ACC112 (cell line): Measurements from ENCODE around the gene AOPEP.

Experiments used
- H2AFZ ChIP-seq: fragments of 200-600 bp; sonication (generic); one replicate; pipeline ENCODE4 v1.6.0; 2017; ENCODE audit warnings: antibody characterized with exemption, low read length; ENCODE audit not compliant: unreplicated experiment
- H3K27ac ChIP-seq: fragments of 200-600 bp; sonication (generic); 2 replicates; pipeline ENCODE4 v1.5.1; 2014; ENCODE audit warnings: low read depth, mild to moderate bottlenecking, antibody characterized with exemption, low read length, moderate library complexity
- H3K27me3 ChIP-seq: fragments of 200-600 bp; sonication (generic); 2 replicates; pipeline ENCODE4 v1.6.1; 2014; ENCODE audit warnings: mild to moderate bottlenecking, antibody characterized with exemption, low read length, moderate library complexity, mixed read lengths; ENCODE audit not compliant: insufficient read depth
- H3K36me3 ChIP-seq: fragments of 200-600 bp; sonication (generic); 2 replicates; pipeline ENCODE4 v1.6.1; 2016; ENCODE audit warnings: mild to moderate bottlenecking, antibody characterized with exemption, low read length, moderate library complexity, mixed read lengths; ENCODE audit not compliant: insufficient read depth
- H3K4me1 ChIP-seq: fragments of 200-600 bp; sonication (generic); one replicate; pipeline ENCODE4 v1.6.1; 2016; ENCODE audit warnings: low read length, mixed read lengths; ENCODE audit not compliant: insufficient read depth, unreplicated experiment, control insufficient read depth
- H3K4me3 ChIP-seq: fragments of 200-600 bp; sonication (generic); 2 replicates; pipeline ENCODE4 v1.5.1; 2014; ENCODE audit warnings: mild to moderate bottlenecking, low read depth, low read length
- H3K79me2 ChIP-seq: fragments of 200-600 bp; sonication (generic); one replicate; pipeline ENCODE4 v1.6.0; 2016; ENCODE audit warnings: low read length; ENCODE audit not compliant: control insufficient read depth, unreplicated experiment, insufficient read depth

The AOPEP gene

DNA sequence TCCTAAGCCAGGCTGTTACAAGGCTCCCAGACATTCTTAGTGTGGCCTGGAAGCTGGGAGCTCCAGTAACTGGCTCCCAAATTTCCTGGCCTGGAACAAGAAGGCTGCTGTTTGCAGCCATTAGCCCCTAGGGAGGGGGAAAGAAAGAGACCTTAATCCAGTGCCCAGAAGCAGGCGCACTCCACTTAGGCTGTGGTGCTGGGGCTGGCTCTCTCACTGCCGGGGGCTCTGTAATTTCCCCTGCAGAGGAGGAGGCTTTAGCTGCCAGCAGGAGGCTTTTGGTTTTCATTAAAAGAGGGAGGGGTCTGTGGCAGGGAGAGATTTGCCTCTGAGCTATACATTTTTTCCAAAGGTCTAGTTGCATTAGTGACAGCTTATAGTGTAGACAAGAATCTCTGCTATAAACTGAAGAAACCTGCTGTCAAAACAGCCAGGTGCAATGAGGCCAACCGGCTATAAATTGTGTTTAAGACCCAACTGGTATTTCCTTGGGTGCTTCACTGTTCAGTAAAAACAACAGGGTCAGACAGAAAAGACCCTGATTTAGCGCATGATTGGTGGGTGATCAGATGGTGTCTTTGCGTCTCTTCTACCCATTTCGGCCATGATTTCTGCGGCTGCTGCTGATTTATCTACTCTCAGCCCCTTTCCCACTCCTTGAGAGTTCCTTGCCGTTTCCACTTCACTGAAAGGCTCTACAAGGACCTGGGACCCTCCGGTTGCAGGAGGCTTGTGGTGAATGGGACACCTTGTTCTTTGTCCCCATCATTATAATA, 254.6 kb downstream of the AOPEP start:
- H3K36me3 ChIP-seq, result peaks cover 2% of the 10 kb centered on the region; the same call in 1 of the 2 replicates
- no peaks in the 10 kb centered on the region for H3K79me2 ChIP-seq
- no peaks in the 10 kb centered on the region for H3K4me1 ChIP-seq
- H3K27me3 ChIP-seq, result no peaks in the 10 kb centered on the region
- H3K4me3 ChIP-seq, result no peak overlapping the region
- H3K27ac ChIP-seq, result no peak overlapping the region
- no peak overlapping the region for H2AFZ ChIP-seq

DNA sequence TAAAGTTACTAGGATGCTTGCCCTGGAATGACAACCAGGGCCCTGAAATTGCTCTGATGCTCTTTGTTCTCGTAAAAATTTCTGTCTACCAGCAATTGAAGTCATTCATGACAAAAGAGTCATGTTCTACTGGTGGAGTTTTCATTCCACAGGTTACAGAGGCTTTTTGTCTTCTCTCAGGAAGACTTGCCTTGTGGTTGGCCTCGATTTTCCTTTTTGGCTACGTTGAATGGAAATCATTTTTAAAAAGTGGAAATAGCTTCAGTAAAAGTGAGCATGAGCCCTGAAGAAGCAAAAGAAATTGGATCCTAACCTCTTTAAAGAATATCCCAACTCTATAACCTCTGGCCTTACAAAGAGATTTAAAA, 255.2 kb downstream of the AOPEP start:
- H3K27ac ChIP-seq, result no peak overlapping the region

DNA sequence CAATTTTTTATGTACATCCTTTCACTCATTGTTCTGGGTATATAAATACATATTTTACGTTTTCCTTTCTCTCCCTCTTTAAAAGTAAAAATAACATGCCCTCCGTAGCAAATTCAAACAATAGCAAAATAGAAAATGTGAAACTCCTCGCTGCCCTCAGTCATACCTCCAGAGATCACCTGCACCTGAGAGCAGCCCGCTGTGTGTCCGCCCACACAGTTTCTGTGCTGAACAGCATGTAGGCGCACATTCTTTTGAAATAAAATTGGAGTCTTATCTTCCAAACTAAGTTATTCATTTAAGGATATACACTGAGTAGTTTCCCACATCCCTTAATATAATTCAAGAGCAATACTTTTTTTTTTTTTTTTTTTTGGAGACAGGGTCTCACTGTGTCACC, 255.7 kb downstream of the AOPEP start:
- H3K4me3 ChIP-seq, result no peak overlapping the region
- no peak overlapping the region for H2AFZ ChIP-seq
- H3K27me3 ChIP-seq, result no peaks in the 10 kb centered on the region
- no peaks in the 10 kb centered on the region for H3K79me2 ChIP-seq
- H3K27ac ChIP-seq, result no peak overlapping the region
- peaks cover 2% of the 10 kb centered on the region; the same call in 1 of the 2 replicates for H3K36me3 ChIP-seq
- no peaks in the 10 kb centered on the region for H3K4me1 ChIP-seq

More for the DNA sequence above, 255.2 kb downstream of the AOPEP start:
- H2AFZ ChIP-seq, result no peak overlapping the region
- no peaks in the 10 kb centered on the region for H3K27me3 ChIP-seq
- H3K4me1 ChIP-seq, result no peaks in the 10 kb centered on the region
- no peaks in the 10 kb centered on the region for H3K79me2 ChIP-seq
- H3K4me3 ChIP-seq, result no peak overlapping the region
- peaks cover 2% of the 10 kb centered on the region; the same call in 1 of the 2 replicates for H3K36me3 ChIP-seq

DNA sequence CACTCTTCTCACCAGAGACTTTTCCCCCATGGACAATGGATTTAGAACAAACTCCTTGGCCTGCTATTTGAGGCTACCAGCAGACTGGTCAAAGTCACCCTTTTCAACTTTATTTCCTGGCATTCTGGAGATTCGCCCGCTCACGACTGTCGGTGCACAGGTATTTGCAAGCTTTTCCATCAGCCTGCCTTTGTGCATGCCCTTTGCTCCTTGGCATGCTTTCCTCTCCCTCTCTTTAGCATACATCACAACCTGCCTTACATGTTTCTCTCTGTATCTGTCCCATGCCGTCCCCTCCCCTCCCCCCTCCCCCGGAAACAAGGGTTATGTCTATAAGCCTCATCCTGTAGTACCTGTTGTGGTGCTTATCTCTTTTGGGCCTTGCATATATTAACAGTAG, 257.1 kb downstream of the AOPEP start:
- H3K79me2 ChIP-seq, result no peaks in the 10 kb centered on the region
- no peak overlapping the region for H3K27ac ChIP-seq
- peaks cover 2% of the 10 kb centered on the region; the same call in 1 of the 2 replicates for H3K36me3 ChIP-seq
- no peak overlapping the region for H2AFZ ChIP-seq
- H3K27me3 ChIP-seq, result no peaks in the 10 kb centered on the region
- H3K4me1 ChIP-seq, result no peaks in the 10 kb centered on the region
- H3K4me3 ChIP-seq, result no peak overlapping the region

DNA sequence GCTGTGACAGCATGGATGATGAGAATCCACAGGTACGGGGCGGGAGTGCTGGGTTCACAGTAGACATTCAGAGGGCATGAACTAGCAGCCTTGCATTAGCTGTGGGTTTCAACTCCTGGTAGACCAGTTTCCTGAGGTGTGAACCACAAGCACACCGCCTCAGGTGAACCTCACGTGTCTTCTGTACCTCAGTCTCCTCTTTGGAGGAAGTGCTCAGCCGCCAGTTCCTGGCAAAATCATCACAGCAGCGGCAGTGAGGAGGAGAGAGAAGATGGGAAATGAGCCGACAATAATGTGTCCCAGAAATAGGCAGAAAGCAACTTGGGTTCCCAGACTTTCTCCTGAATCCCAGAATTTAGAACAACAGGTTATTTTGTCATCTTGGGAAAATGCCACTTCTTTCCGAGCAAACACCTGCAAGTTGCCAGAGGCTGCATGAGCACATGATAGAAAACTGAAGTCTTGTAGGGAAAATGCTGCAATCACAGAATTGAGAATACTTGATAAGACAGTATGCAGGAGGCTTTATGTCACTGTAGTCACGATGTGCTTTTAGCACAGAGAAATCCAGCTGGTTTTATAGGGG, 258.5 kb downstream of the AOPEP start:
- Histone ChIP-seq H3K36me3 (no peaks in the 10 kb centered on the region), H3K4me1 (no peaks in the 10 kb centered on the region), H3K79me2 (no peaks in the 10 kb centered on the region), H3K27me3 (no peaks in the 10 kb centered on the region), H3K27ac (no peak overlapping the region), H2AFZ (no peak overlapping the region), H3K4me3 (no peak overlapping the region)

- Histone ChIP-seq H2AFZ (no peak overlapping the region), H3K79me2 (no peaks in the 10 kb centered on the region), H3K36me3 (no peaks in the 10 kb centered on the region), H3K4me1 (no peaks in the 10 kb centered on the region), H3K27ac (no peak overlapping the region), H3K27me3 (no peaks in the 10 kb centered on the region), H3K4me3 (no peak overlapping the region)
Observed at GRCh38 chr9:94985649-94986048, 259.1 kb downstream of the AOPEP start.

DNA sequence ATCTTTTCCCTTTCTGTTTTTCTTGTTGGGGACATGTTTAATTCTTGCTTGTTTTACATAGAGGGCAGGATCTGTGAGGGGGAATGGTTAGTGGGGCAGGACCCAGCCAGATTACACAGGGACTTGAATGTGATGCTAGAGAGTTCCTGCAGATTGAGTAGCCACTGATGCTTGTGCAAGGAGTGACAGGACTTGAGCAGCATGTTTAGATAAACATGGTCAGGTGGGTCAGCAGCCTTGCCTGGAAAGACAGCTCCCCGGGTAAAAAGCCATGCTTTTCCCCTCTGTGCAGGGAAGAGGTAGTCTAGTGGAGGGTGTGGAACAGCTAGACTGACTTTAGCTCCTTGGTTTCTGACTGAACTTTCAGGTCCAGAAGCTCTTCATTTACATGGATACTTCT, 261.2 kb downstream of the AOPEP start:
- Histone ChIP-seq H3K4me3 (no peak overlapping the region), H3K4me1 (no peaks in the 10 kb centered on the region), H3K36me3 (no peaks in the 10 kb centered on the region), H3K27ac (no peak overlapping the region), H3K27me3 (no peaks in the 10 kb centered on the region), H3K79me2 (no peaks in the 10 kb centered on the region), H2AFZ (no peak overlapping the region)

- H3K27ac ChIP-seq, result no peak overlapping the region
- H3K27me3 ChIP-seq, result no peaks in the 10 kb centered on the region
- no peak overlapping the region for H3K4me3 ChIP-seq
- H3K4me1 ChIP-seq, result no peaks in the 10 kb centered on the region
- no peaks in the 10 kb centered on the region for H3K79me2 ChIP-seq
- H2AFZ ChIP-seq, result no peak overlapping the region
- H3K36me3 ChIP-seq, result no peaks in the 10 kb centered on the region
Observed at GRCh38 chr9:94990897-94991561, 264.5 kb downstream of the AOPEP start.

DNA sequence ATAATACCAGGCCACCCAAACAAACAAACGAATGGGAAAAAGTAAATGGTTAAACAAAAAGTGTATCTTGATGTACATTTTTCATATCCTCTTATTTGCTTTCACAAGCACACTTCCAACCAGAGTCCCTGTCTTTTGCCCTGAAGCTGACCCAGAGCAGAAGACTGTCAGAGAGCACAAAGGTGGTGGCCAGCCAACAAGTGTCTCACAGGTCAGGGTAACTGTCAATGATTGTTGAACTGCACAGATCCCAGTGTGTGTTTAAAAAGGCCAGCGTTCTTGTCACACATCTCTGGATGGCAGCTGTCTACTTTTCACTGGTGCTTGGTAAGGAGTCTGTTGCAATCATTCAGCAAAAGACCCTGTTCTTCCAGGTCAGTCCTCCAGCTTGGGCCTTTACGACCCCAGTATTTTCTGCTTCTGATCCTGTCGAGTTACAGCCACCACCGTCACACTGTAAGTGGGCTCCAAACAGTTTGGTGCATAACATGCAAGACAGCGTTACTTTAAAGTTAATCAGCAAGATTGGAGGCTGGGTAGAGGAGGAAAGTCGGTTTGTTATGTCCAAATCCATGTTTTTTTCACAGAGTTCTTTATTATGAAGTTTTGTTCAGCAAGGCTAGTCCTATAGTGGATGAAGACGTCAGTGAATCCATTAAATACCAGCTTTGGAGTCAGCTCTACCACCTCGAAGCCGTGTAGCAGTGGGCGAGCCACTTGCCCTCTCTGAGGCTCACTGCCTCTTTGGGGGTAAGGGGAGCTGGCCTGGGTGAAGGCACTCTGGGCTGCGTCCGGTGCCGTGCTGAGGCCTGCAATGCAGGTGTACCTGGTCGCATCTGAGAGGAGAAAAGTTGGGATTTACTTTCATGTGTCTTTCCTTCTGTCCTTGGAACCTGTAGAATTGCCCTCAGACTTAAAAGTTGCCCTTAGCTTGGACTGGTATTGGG, 265.7 kb downstream of the AOPEP start:
- Histone ChIP-seq H3K79me2 (no peaks in the 10 kb centered on the region), H3K27me3 (no peaks in the 10 kb centered on the region), H3K4me3 (no peak overlapping the region), H2AFZ (no peak overlapping the region), H3K36me3 (no peaks in the 10 kb centered on the region), H3K4me1 (no peaks in the 10 kb centered on the region), H3K27ac (no peak overlapping the region)

GRCh38 chr9:94993160-94993820, 266.8 kb downstream of the AOPEP start:
- no peaks in the 10 kb centered on the region for H3K36me3 ChIP-seq
- no peaks in the 10 kb centered on the region for H3K27me3 ChIP-seq
- H3K27ac ChIP-seq, result no peak overlapping the region
- H3K4me3 ChIP-seq, result no peak overlapping the region
- H3K4me1 ChIP-seq, result no peaks in the 10 kb centered on the region
- H3K79me2 ChIP-seq, result no peaks in the 10 kb centered on the region
- H2AFZ ChIP-seq, result no peak overlapping the region
